C4-2B (cell line): ENCODE results near the gene CRACR2B.

Experiments
- CTCF ChIP-seq: fragments of 450-650 bp; conservative IDR thresholded peaks from 2 replicates; pipeline ENCODE4 v1.5.1; 2017; ENCODE audit warnings: mild to moderate bottlenecking
- ZFX ChIP-seq: fragments of 450-650 bp; IDR thresholded peaks from 2 replicates; pipeline ENCODE4 v1.6.1; 2017

- TF ChIP-seq CTCF = no peak
- no peak for TF ChIP-seq ZFX
Observed at GRCh38 chr11:863023-863909, 35.5 kb downstream of the CRACR2B start.
